Activated T-cell treated with anti-CD3 and anti-CD28 coated beads for 48 hours (primary cell): Measurements from ENCODE around the gene HSPB2.
"Not testable (repeated sequence)": the region's sequence is repeated elsewhere in the genome, so short reads cannot be mapped to it uniquely, and the experiment has no call there.

Experiments
- DNase-seq: peaks from one replicate; pipeline ENCODE4 v3.0.0-alpha.2; 2020; ENCODE audit warnings: low read depth

Gene HSPB2

GRCh38 chr11:111913997-111914396 is 1.5 kb downstream of the HSPB2 start:
- DNase-seq, result no peak

GRCh38 chr11:111916768-111917167 is 4.2 kb downstream of the HSPB2 start:
- DNase-seq, result no peak

GRCh38 chr11:111917312-111917711 is 4.8 kb downstream of the HSPB2 start:
- DNase-seq, result no peak

DNA sequence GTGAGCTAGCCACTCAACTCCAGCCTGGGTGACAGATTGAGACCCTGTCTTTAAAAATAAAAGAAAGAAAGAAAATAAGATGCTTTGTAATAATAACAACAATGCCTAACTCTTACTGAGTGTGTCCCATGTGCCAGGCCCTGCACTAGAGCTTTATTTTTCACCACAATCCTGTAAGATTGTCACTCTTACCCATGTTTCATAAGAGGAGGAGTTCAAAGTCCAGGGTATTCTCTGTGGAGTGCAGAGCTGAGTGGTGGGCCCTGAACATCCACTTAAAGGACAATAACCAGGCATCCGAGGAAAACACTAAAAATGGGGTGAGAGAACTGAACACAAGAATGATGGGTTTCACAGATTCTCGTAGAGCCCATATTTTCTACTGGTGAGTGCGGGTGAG is 5.3 kb downstream of the HSPB2 start:
- no peak for DNase-seq

- DNase-seq, result no peak
These were observed 6.1 kb downstream of the HSPB2 start, which contains the start of gene C11orf52 for GRCh38 chr11:111918390-111919256. Gene C11orf52, plus strand, starts transcription at chr11:111918913. Its CDS starts 60 bp downstream, at chr11:111918973.

DNA sequence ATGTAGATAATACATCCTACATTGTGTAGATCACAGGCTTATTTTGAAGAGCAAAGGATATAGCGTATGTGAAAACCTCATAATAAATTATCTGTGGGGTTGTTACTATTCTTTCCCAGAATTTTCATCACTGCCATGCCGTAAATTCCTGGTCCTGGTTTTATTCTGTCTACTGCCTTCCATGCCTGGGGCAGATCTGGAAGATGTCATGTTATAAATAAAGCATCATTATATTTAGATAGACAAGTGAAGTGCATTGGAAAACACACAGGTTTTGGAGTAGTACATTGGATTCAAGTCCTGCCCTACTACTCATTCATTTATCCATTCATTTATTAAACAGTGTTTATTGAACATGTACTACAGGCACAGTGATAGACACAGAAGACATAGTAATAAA is 8.4 kb downstream of the HSPB2 start:
- DNase-seq, result no peak

GRCh38 chr11:111921541-111922230 is 9.2 kb downstream of the HSPB2 start:
- no peak for DNase-seq

GRCh38 chr11:111922803-111923202 is 10.3 kb downstream of the HSPB2 start:
- DNase-seq, result no peak

DNA sequence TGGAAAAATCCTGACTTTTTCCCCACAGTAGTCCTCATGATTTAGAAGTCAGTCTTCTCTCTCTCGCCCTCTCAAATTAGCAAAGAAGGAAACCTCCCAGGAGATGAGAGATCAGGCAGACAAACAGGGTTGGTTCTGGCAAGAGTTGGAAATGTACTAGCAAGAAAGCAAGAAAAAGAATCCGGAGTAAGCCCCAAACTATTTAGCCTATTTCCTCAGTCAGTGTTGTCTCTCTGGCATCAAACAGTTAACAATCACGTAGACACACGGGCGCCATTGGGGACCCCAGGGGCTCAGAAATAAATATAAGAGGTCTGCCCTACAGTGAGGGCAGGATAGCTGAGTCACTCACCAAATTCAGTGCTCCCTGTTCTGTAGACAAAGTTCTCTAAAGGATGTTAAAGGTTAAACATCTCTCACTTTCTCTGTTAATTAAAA is 10.8 kb downstream of the HSPB2 start:
- DNase-seq, result no peak

DNA sequence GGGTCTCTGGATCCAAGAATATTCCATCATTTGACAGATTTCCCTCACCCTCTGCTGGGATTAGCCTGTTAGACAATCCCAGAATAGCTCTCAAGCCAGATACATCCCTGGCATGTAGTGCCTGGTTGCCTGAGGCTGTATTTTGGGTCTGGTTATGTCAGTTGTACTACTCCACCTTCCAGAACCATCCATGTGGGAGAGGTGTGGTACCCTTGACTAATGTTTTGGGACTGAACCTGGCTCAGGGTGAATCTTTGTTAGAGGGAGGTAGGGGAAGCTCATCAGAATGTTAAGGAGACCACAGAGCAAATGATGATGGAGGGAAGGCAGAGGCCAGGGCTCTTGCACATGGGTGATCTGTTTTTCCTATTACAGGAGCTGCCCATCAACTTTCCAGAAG is 11.4 kb downstream of the HSPB2 start:
- DNase-seq, result no peak

DNA sequence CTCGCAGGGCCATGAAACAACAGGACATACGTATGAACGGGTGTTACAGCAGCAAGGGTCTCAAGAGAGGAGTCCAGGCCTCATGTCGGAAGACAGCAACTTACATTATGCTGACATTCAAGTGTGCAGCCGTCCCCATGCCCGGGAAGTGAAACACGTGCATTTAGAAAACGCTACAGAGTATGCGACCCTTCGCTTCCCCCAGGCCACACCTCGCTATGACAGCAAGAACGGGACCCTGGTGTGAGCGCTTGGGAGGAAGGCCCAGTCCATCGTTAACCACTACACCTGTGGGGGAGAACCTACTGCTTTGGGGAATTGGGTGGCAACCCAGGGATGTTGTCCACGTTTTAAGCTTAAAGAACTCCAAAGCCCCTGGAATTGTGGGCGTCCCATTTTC is 13.4 kb downstream of the HSPB2 start:
- DNase-seq, result no peak

GRCh38 chr11:111926505-111927391 is 14.2 kb downstream of the HSPB2 start:
- peak; percentile 96 for DNase-seq

DNA sequence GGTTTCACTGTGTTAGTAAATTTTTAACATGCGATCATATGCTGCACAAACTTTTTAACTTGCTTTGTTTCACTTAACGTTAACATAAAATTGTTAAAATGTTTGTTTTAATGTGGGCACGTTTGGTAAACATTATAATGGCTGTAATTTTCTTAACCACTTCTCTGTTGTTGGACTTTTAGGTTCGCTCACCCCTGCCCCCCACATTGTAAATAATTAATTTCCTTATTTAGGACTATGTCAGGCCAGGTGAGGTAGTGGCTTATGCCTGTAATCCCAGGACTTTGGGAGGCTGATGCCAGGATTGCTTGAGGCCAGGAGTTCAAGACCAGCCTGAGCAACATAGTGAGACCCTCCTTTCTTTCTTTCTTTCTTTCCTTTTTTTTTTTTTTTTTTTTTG is 17.9 kb downstream of the HSPB2 start:
- no peak for DNase-seq

- no peak for DNase-seq
These were observed 20.0 kb downstream of the HSPB2 start for GRCh38 chr11:111932611-111932950.

DNA sequence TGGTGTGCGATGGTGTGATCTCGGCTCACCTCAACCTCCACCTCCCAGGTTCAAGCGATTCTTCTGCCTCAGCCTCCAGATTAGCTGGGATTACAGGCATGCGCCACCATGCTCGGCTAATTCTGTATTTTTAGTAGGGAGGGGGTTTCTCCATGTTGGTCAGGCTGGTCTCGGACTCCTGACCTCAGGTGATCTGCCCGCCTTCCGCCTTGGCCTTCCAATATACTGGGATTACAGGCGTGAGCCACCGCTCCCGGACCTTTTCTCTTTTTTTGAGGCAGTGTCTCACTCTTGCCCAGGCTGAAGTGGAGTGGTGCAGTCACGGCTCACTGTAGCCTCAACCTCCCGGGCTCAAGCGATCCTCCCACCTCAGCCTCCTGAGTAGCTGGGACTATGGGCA is 20.6 kb downstream of the HSPB2 start:
- DNase-seq, result not testable (repeated sequence)

DNA sequence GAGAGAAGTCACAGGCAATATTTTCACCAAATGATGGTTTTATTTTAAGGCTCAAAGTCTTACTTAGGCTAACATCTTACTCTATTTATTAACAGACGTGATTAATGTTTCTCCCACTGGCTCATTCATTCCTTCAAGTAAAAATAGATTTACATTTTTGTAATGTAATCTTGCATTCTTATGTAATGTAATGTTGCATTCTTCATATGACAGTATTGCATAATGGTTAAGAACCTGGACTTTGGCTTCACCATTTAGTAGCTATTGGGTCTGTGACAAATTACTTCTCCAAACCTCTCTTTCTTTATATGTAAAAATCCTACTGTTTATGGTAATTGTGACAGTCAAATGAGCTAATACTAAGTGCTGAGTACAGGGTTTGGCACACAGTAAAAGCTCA is 21.3 kb downstream of the HSPB2 start:
- DNase-seq, result no peak

DNA sequence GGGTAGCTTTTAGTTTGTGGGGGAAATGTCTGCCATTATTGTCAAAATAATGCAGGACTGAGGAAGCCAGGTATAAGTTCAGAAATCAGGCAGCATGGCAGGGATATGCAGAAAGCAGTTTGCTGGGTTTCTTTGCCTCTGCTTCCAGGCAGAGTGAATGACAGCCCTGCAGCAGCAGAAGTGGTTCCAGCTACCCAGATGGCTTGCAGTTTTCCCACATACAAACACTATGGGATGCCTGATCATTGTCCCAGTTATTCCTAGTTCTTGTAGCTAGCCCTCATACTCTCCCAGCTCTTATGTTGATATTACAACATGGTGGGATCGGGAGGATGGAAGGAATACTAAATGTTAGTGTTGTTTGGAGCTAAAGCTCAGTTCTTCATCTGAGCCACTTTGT is 21.8 kb downstream of the HSPB2 start:
- no peak for DNase-seq

DNA sequence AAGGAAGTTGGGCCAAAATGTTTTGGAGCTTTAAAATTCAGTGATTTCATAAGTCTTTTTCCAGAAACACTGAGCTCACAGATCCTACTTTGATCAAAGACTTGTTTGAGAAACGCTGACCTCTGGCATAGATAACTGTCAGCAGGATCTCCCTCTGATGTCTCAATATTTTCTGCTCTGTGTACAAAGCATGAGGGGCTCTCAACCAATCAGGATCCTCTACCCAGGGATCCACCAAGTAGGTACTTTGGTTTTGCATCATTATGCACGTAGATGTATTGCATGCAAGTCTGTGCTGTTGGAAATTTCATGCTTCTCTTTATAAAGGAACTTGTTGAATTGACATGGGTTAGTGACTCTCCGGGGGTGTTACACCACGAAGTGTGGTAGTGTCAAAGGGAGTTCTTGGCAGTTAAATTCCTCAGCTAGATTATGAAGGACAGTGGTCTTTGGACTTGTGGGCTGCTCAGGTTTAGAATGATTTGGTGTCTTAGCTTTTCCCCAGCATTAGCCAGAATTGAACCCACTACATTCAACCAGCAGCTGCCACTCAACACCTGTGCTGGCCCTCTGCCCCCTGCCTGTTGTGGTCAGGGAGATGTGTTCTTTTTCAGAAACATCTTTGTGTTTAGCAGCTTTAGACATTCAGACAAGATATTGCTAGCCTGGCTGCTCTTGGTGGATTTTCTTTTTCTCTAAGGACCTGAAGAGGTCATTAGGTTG is 22.9 kb downstream of the HSPB2 start:
- no peak for DNase-seq

DNA sequence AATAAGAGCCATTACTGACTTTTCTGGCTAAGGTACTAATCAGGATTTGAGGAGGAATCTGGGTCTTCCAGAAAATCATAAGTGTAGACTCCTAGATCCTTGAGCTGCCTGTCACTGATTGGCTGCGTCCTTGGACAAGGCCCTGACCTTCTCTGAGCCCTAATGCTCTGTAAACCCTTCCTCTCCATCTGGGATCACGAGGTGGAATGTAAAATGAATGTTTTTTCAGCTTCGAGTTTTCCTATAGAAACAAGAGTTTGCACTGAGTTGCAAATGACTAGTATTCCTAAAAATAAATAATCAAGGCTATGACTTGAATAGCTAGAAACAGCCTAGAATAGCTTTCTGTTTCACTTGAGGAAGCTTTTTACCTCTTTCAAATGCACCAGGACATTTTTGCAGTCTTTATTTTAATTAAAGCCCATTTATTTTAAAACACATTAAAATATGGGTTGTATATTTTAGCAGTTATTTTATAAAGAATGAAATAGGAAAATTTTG is 23.6 kb downstream of the HSPB2 start:
- DNase-seq, result no peak

- no peak for DNase-seq
These were observed 24.9 kb downstream of the HSPB2 start for GRCh38 chr11:111937461-111937769.

GRCh38 chr11:111937844-111938243 is 25.3 kb downstream of the HSPB2 start:
- no peak for DNase-seq

- no peak for DNase-seq
These were observed 26.2 kb downstream of the HSPB2 start for GRCh38 chr11:111938687-111939160.
